HAP-1 (cell line): ENCODE measurements around the gene SASH1.
A peak's percentile ranks its signal among the peaks of the same experiment; 100 is the strongest.
"Not testable (repeated sequence)": the region's sequence is repeated elsewhere in the genome, so short reads cannot be mapped to it uniquely, and the experiment has no call there.

ENCODE experiments used
- DNase-seq, 2 experiments: peaks; one replicate each; pipeline ENCODE4 v3.0.0-alpha.2; 2016 to 2020; ENCODE audit warnings: low spot score in 2 of 2
- H3K27me3 ChIP-seq: fragments of 250-450 bp; sonication (Bioruptor Pico); 2 replicates; pipeline ENCODE4 v1.5.1; 2020; ENCODE audit warnings: low read depth, mild to moderate bottlenecking, moderate library complexity
- H3K36me3 ChIP-seq: fragments of 250-450 bp; sonication (Bioruptor Pico); replicated peaks from 2 replicates; pipeline ENCODE4 v1.5.1; 2020; ENCODE audit warnings: mild to moderate bottlenecking
- H3K4me1 ChIP-seq: fragments of 250-450 bp; sonication (Bioruptor Pico); 2 replicates; pipeline ENCODE4 v1.5.1; 2020; ENCODE audit warnings: mild to moderate bottlenecking
- H3K4me3 ChIP-seq: fragments of 250-450 bp; sonication (Bioruptor Pico); 2 replicates; pipeline ENCODE4 v1.5.1; 2020; ENCODE audit warnings: mild to moderate bottlenecking, moderate library complexity
- H3K9me3 ChIP-seq: fragments of 250-450 bp; sonication (Bioruptor Pico); 2 replicates; pipeline ENCODE4 v1.5.1; 2020; ENCODE audit warnings: mild to moderate bottlenecking, moderate library complexity
- in situ Hi-C: fragments of 300-500 bp; cut with MboI; formaldehyde crosslinking; loops from 3 replicates; pipeline ENCODE4 v1.14.3; 2020; ENCODE audit warnings: low sequenced_read_pairs, inconsistent platforms, mixed read lengths

The SASH1 gene

GRCh38 chr6:148342100-148342349 lies 613 bp upstream of the SASH1 start:
- Histone ChIP-seq H3K27me3 (no peaks in the 10 kb centered on the region), H3K9me3 (no peaks in the 10 kb centered on the region), H3K36me3 (no peaks in the 10 kb centered on the region), H3K4me1 (peaks cover 35% of the 10 kb centered on the region), H3K4me3 (peak overlapping the region; percentile 59)
- in situ Hi-C loops, result no loop called here
- DNase-seq, result no peak

GRCh38 chr6:148343047-148343782 lies 577 bp downstream of the SASH1 start:
- no peaks in the 10 kb centered on the region for H3K9me3 ChIP-seq
- peak in 1 of 2 experiments; percentile 12 for DNase-seq
- in situ Hi-C loops, result no loop called here
- peaks cover 40% of the 10 kb centered on the region for H3K4me1 ChIP-seq
- peak overlapping the region; percentile 59 for H3K4me3 ChIP-seq
- H3K36me3 ChIP-seq, result no peaks in the 10 kb centered on the region
- H3K27me3 ChIP-seq, result no peaks in the 10 kb centered on the region

DNA sequence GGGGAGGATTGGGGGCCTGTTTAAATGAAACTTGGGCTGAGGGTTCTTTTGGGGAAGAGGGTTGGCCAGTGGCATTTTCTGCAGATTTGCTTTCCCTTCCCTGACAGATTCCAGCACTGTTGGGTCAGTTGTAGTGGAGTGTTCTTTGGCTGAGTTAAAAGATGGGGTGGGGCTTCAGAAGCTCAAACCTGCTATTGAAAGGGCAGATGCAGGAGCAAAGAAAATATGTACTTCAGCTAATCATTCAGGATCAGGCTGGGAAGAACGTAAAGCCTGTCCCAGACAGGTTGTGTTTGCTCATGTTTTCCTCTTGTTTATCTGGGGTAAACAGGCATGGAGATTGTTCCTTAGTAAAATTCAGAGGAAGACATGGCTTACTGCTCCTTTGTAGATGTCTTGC lies 2.5 kb downstream of the SASH1 start:
- in situ Hi-C loops, result no loop called here
- no peaks in the 10 kb centered on the region for H3K27me3 ChIP-seq
- peaks cover 40% of the 10 kb centered on the region for H3K4me1 ChIP-seq
- no peaks in the 10 kb centered on the region for H3K36me3 ChIP-seq
- no peak overlapping the region for H3K4me3 ChIP-seq
- peak in 1 of 2 experiments; percentile 11 for DNase-seq
- H3K9me3 ChIP-seq, result no peaks in the 10 kb centered on the region

DNA sequence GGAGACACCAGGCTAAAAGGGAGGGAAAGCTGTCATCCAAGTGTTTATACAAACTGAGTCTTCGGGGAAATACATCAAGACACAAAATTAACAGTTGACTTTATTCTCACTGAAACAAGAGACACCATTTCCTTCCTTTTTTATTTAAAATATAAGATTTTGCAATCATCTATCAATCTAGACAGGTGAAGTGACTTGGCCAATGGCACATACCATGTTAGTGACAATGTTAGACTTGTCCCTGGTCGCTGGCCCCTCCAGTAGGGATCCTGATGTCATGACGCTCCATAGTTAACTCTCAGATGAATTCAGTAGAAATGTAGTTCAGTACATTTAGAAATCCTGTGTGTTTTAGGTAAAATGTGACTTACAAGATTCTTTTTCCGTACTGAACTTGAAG lies 2.9 kb downstream of the SASH1 start:
- Histone ChIP-seq H3K36me3 (no peaks in the 10 kb centered on the region), H3K4me1 (peaks cover 40% of the 10 kb centered on the region), H3K4me3 (no peak overlapping the region), H3K27me3 (no peaks in the 10 kb centered on the region), H3K9me3 (no peaks in the 10 kb centered on the region)
- in situ Hi-C loops, result no loop called here
- DNase-seq, result no peak

- H3K4me1 ChIP-seq, result peaks cover 34% of the 10 kb centered on the region
- no peaks in the 10 kb centered on the region for H3K36me3 ChIP-seq
- no peaks in the 10 kb centered on the region for H3K9me3 ChIP-seq
- no peak overlapping the region for H3K4me3 ChIP-seq
- DNase-seq, result no peak
- in situ Hi-C loops, result no loop called here
- H3K27me3 ChIP-seq, result no peaks in the 10 kb centered on the region
These were observed 4.2 kb downstream of the SASH1 start for GRCh38 chr6:148346681-148347440.

- H3K36me3 ChIP-seq, result no peaks in the 10 kb centered on the region
- DNase-seq, result no peak
- H3K9me3 ChIP-seq, result no peaks in the 10 kb centered on the region
- no peak overlapping the region for H3K4me3 ChIP-seq
- in situ Hi-C loops, result no loop called here
- no peaks in the 10 kb centered on the region for H3K27me3 ChIP-seq
- peaks cover 31% of the 10 kb centered on the region for H3K4me1 ChIP-seq
These were observed 4.9 kb downstream of the SASH1 start for GRCh38 chr6:148347441-148348054.

- no peak overlapping the region for H3K4me3 ChIP-seq
- in situ Hi-C loops, result no loop called here
- peaks cover 31% of the 10 kb centered on the region for H3K4me1 ChIP-seq
- DNase-seq, result no peak
- no peaks in the 10 kb centered on the region for H3K9me3 ChIP-seq
- H3K27me3 ChIP-seq, result no peaks in the 10 kb centered on the region
- no peaks in the 10 kb centered on the region for H3K36me3 ChIP-seq
These were observed 5.7 kb downstream of the SASH1 start for GRCh38 chr6:148348335-148348734.

GRCh38 chr6:148348778-148349177 lies 6.1 kb downstream of the SASH1 start:
- Histone ChIP-seq H3K4me1 (peaks cover 28% of the 10 kb centered on the region), H3K9me3 (no peaks in the 10 kb centered on the region), H3K27me3 (no peaks in the 10 kb centered on the region), H3K4me3 (no peak overlapping the region), H3K36me3 (no peaks in the 10 kb centered on the region)
- DNase-seq, result no peak
- in situ Hi-C loops, result no loop called here

GRCh38 chr6:148349466-148349865 lies 6.8 kb downstream of the SASH1 start:
- peaks cover 24% of the 10 kb centered on the region for H3K4me1 ChIP-seq
- in situ Hi-C loops, result no loop called here
- no peak for DNase-seq
- H3K9me3 ChIP-seq, result no peaks in the 10 kb centered on the region
- no peaks in the 10 kb centered on the region for H3K36me3 ChIP-seq
- H3K27me3 ChIP-seq, result no peaks in the 10 kb centered on the region
- H3K4me3 ChIP-seq, result no peak overlapping the region

GRCh38 chr6:148351309-148351708 lies 8.7 kb downstream of the SASH1 start:
- H3K36me3 ChIP-seq, result no peaks in the 10 kb centered on the region
- in situ Hi-C loops, result no loop called here
- H3K9me3 ChIP-seq, result no peaks in the 10 kb centered on the region
- no peak overlapping the region for H3K4me3 ChIP-seq
- DNase-seq, result no peak
- H3K27me3 ChIP-seq, result no peaks in the 10 kb centered on the region
- peaks cover 12% of the 10 kb centered on the region for H3K4me1 ChIP-seq

DNA sequence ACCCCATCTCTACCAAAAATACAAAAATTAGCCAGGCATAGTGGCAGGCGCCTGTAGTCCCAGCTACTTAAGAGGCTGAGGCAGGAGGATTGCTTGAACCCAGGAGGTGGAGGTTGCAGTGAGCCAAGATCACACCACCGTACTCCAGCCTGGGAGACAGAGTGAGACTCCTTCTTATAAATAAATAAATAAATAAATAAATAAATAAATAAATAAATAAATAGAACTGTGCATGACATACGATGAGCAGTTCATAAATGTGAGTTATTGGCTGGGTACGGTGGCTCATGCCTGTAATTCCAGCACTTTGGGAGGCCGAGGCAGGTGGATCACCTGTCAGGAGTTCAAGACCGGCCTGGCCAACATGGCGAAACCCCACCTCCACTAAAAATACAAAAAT lies 9.8 kb downstream of the SASH1 start:
- H3K27me3 ChIP-seq, H3K4me1 ChIP-seq, H3K36me3 ChIP-seq, DNase-seq, H3K9me3 ChIP-seq, in situ Hi-C loops, H3K4me3 ChIP-seq: not testable (repeated sequence)

- Histone ChIP-seq H3K27me3 (no peaks in the 10 kb centered on the region), H3K4me3 (no peak overlapping the region), H3K4me1 (0 out of 2 replicates have a peak, but pooled peaks cover 3% of the 10 kb centered on the region), H3K36me3 (no peaks in the 10 kb centered on the region), H3K9me3 (no peaks in the 10 kb centered on the region; the same call in 1 of the 2 replicates)
- DNase-seq, result no peak
- in situ Hi-C loops, result no loop called here
These were observed 15.7 kb downstream of the SASH1 start for GRCh38 chr6:148358196-148358785.

GRCh38 chr6:148359228-148359627 lies 16.6 kb downstream of the SASH1 start:
- Histone ChIP-seq H3K4me3 (no peak overlapping the region), H3K9me3 (no peaks in the 10 kb centered on the region; the same call in 1 of the 2 replicates), H3K27me3 (no peaks in the 10 kb centered on the region), H3K36me3 (no peaks in the 10 kb centered on the region), H3K4me1 (0 out of 2 replicates have a peak, but pooled peaks cover 3% of the 10 kb centered on the region)
- in situ Hi-C loops, result no loop called here
- no peak for DNase-seq
